ENCODE data around the gene SGSH.

The SGSH gene

GRCh38 chr17:80213643-80213975 is 6.5 kb downstream of the SGSH start:
- H3K27ac ChIP-seq, result no peak overlapping the region
- no peak for TF ChIP-seq CTCF (conservative IDR thresholded peaks at IDR 0.05)
- no peak for TF ChIP-seq ZFX (IDR thresholded peaks at IDR 0.05)

GRCh38 chr17:80212962-80213642 is 7.0 kb downstream of the SGSH start:
- TF ChIP-seq CTCF (conservative IDR thresholded peaks at IDR 0.05), result no peak
- H3K27ac ChIP-seq, result no peak overlapping the region

GRCh38 chr17:80212511-80212910 is 7.6 kb downstream of the SGSH start:
- H3K27ac ChIP-seq, result no peak overlapping the region
- TF ChIP-seq ZFX (IDR thresholded peaks at IDR 0.05) (no peak), CTCF (conservative IDR thresholded peaks at IDR 0.05) (no peak)

- TF ChIP-seq CTCF (conservative IDR thresholded peaks at IDR 0.05) (no peak), ZFX (IDR thresholded peaks at IDR 0.05) (no peak)
- H3K27ac ChIP-seq, result no peak overlapping the region
These were observed 8.0 kb downstream of the SGSH start for GRCh38 chr17:80212109-80212508.

- TF ChIP-seq CTCF (conservative IDR thresholded peaks at IDR 0.05) (no peak), ZFX (IDR thresholded peaks at IDR 0.05) (no peak)
- no peak overlapping the region for H3K27ac ChIP-seq
These were observed 9.6 kb downstream of the SGSH start for GRCh38 chr17:80210348-80211108.

GRCh38 chr17:80209765-80210164 is 10.4 kb downstream of the SGSH start:
- no peak overlapping the region for H3K27ac ChIP-seq
- TF ChIP-seq CTCF (conservative IDR thresholded peaks at IDR 0.05) (no peak), ZFX (IDR thresholded peaks at IDR 0.05) (no peak)

- no peak for TF ChIP-seq CTCF (conservative IDR thresholded peaks at IDR 0.05)
- no peak for TF ChIP-seq ZFX (IDR thresholded peaks at IDR 0.05)
These were observed 12.1 kb downstream of the SGSH start for GRCh38 chr17:80208050-80208449.

More at GRCh38 chr17:80208050-80208449, 12.1 kb downstream of the SGSH start:
- H3K27ac ChIP-seq, result no peak overlapping the region
